HT1080 (cell line): ENCODE data around the gene ZNF107. TPM values are rescaled to one million over a fixed set of nuclear protein-coding genes. Genes with fewer than 3 reads are reported as not detected.
"Not testable (repeated sequence)": the region's sequence is repeated elsewhere in the genome, so short reads cannot be mapped to it uniquely, and the experiment has no call there.

Source experiments
- DNase-seq: peaks from one replicate; pipeline ENCODE4 v3.0.0-alpha.2; 2015; ENCODE audit warnings: low read depth
- total RNA-seq: library from RNA; depleted of rRNA; stranded (reverse); fragments of >200 nt; shearing (Covaris generic); gene quantifications from 2 replicates; pipeline ENCODE4 v1.2.3, GENCODE V29; 2014

The ZNF107 gene
- total RNA-seq, 1 experiment from 2014 or later: 2.5 TPM

DNA sequence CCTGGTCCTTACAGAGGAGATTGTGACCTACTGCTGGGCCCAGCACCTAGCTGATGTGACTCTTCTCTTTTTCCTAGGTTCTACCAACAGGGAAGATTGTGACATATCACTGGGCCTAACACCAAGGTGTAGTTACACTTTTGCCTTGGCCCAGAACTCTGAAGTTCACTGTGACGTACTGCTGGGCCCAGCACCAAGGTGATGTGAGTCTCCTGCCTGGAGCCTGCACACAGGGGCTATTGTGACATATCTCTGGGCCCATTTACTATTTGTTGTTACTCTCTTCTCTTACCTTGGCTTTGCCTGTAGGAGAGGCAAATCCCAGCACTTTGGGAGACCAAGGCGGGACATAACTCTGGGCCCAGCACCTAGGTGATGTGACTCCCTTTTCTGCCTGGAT, 23.1 kb upstream of the ZNF107 start:
- DNase-seq: no peak

DNA sequence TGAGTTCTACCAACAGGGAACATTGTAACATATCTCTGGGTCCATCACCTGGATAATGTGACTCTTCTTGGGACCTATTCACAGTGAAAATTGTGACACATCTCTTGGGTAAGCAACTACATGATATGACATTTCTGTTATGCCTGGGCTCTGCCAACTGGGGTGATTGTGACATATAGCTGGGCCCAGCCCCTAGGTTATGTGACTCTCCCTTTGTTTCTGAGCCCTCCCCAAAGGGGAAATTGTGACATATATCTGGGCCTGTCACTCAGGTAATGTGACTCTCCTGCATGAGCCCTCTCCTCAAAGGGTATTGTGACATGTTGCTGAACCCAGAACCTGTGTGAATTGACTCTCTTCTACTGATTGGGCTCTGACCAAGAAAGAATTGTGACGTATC, 22.4 kb upstream of the ZNF107 start:
- no peak for DNase-seq

DNA sequence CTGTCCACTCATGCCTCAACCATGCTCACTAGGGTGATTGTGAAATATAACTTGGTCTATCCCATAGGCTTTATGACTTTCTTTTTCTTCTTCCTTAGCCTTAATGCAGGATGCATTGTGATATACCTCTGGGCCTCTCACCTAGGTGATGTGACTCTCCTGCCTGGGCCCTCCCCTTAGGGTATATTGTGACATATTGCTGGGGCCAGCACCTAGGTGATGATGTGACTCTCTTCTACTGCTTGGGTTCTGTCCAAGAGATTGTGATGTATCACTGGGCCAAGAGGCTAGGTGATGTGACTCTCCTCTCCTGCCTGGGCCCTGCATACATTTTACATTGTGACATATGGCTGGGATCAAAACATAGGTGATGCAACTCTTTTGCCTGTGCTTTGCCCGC, 14.7 kb upstream of the ZNF107 start:
- DNase-seq: no peak

DNA sequence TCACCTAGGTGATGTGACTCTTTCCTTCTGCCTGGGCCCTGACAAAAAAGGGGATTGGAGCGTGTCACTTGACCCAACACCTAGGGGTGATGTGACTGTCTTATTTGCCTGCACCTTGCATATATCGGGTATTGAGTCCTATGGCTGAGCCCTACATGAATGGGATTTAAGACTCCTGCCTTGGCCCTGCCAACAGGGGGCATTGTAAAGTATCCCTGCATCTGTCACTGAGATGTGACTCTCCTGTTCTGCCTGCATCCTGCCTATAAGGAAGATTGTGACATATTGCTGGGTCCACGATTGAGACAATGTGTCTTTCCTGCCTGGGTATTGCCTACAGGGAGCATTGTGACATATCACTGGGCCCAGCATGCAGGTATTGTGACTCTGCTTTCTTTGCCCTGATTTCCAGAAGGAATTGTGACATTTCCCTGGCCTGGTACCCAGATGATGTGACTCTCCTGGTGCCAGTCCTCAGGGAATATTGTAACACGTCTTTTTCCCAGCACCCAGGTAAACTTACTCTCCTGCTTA, 14.2 kb upstream of the ZNF107 start:
- no peak for DNase-seq

DNA sequence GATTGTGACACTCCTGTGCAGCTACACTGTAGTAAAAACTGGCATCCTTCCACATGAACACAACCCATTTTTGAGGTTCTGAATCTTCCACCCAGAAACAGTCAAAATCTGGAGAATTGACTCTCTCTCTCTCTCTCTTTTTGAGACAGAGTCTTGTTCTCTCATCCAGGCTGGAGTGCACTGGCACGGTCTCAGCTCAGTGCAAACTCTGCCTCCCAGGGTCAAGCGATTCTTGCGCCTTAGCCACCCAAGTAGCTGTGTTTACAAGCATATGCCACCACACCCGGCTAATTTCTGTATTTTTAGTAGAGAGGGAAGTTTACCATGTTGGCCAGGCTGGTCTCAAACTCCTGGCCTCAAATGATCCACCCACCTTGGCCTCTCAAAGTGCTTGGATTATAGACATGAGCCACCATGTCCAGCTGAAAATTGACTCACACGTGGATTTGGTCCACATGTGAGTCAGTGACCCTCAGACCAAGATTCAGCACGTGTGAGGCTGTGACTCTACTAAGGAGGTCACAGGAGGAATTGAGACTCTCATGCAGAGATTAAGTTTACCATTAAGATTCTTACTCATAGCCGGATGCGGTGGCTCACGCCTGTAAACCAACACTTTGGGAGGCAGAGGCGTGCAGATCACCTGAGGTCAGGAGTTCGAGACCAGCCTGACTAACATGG, 12.1 kb upstream of the ZNF107 start:
- DNase-seq: peak; percentile 31

DNA sequence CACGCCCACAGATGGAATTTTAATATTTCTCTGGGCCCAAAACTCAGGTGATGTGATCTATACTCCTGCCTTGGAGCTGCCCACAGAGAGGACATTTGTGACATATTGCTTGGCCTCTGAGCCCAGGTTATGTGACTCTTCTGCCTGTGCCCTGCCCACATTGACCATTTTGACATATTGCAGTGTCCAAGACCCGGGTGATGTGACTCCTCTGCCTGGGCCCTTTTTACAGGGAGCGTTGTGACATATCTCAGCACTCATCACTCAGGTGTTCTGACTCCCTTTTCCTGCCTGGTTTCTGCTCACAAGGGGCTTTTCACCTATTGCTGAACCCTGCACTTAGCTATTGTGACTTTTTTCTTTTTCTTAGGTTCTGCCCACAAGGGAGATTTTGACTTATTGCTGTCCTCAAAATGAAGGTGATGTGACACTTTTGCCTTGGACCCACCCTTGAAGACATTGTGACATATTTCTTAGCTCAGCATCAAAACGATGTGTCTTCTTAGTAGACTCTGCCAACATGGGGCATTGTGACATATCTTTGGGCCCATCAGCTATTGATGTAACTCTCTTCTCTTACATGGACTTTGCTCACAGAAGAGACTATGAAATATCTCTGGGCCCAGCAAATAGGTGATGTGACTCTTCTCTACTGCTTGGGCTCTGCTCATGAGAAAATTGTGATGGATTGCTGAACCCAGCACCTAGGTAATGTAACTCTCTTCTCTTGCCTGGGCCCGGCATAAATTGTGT, 11.0 kb upstream of the ZNF107 start:
- no peak for DNase-seq

DNA sequence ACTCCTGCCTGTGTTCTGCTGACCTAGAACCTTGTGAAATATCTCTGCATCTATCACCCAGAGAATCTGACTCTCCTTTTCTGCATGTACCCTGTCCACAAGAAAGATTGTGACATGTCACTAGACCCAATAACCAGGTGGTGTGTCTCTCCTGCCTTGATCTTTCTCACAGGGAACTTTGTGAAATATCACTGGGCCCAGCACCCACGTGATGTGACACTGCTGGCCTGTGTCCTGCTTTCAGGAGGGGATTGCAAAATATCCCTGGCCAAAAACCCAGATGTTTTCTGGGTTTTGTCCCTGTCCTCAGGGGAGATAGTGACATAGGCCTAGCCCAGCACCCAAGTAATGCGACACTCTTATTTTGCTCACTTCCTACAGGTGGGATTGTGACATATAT, 10.1 kb upstream of the ZNF107 start:
- DNase-seq: no peak

DNA sequence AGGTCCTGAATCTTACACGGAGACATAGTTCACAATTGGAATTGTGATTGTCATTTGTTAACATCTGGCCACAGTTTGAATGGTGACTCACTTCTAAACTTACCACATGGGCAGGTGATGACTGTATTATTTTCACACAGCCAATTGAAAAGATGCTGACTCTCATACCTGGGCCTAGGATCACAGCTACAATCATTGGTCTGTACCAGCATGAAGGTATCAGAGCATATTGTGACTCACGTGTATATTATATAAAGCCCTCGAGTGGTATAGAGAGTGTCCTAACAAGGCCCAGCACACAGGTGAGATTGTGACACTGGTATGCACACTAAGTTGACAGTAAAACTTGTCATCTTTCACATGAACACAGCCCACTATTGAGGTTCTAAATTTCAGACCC, 9.4 kb upstream of the ZNF107 start:
- no peak for DNase-seq

DNA sequence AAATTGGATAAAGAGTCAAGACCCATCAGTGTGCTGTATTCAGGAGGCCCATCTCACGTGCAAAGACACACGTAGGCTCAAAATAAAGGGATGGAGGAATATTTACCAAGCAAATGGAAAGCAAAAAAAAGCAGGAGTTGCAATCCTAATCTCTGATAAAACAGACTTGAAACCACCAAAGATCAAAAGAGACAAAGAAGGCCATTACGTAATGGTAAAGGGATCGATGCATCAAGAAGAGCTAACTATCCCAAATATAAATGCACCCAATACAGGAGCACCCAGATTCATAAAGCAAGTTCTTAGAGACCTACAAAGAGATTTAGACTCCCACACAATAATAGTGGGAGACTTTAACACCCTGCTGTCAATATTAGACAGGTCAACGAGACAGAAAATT, 3.8 kb upstream of the ZNF107 start:
- DNase-seq: not testable (repeated sequence)

DNA sequence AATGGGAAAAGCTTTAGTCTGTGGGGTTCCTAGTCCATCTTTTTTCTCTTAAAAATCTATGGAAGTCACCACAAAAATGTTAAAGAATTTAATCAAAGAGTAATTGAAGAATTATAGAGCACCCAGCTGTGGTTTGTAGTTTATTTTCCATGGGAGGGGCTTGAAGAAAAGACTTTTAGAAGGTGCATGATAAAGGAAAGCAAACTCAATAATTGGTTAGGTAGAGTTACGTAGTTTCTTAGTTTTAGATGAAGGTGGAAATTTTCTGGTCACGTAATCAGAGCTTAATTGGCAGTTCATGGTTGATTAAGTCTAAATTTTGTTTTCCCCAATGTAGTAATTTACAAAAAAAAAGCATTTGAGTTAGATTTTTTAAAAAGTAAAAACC, 724 bp downstream of the ZNF107 start:
- DNase-seq: no peak

DNA sequence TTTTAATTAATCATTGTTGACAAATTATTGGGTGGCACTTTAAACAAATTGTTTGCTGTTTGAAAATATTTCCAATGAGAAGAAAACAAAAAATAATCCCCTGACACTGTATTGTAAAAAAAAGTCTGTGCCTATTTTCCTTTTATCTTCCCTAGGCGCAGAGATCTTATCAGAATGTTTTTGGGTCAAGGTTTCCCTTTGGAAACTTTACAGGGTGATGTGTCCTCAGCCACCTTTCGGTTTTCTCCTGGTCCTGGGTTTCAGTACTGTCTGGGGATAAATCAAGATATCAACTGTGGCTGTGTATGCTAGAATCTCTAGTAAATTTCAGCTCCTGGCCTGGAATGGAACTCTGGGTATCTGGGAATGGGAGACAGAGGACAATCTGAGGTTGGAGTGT, 1.4 kb downstream of the ZNF107 start:
- no peak for DNase-seq

DNA sequence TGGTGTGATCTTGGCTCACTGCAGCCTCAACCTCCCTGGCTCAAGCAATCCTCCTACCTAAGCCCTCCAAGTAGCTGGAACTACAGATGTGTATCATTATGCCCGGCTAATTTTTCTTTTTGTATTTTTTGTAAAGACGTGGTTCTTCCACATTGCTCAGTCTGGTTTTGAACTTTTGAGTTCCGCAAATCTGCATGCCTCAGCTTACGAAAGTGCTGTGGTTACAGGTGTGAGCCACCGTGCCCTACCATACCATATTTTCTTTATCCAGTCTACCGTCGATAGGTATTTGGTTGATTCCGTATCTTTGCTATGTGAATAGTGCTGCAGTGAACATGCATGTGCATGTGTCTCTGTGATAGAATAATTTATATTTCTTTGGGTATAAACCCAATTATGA, 6.5 kb downstream of the ZNF107 start:
- DNase-seq: no peak

DNA sequence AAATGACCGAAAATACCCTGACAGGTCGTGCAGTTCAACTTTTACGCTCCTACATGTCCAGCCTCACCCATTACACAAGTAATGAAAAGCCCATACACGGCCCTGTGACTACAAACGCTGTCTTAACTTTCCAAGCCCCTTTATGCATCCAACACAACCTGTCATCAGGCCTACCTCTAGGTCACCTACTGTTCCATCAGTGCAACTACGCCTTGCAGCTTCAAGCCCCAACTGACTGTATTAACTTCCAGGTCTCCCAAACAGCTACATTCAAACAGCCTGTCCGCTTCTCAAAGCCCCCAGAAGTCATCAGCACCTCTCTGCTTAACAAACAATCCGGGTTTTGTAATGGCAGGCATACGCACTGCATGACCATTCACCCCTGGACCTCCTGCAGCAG, 19.2 kb downstream of the ZNF107 start:
- no peak for DNase-seq

DNA sequence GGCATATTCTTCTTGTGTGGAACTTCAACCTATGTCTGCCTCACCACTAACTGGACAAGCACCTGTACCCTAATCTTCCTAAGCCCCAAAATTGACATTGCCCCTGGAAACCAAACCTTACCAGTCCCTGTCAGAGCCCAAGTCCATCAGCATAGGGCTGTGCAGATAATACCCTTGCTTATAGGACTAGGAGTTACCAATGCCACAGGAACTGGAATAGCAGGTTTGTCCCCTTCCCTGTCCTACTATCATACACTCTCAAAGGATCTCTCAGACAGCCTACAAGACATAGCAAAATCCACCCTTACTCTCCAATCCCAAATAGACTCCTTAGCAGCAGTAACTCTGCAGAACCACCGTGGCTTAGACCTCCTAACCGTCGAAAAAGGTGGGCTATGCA, 19.8 kb downstream of the ZNF107 start:
- DNase-seq: no peak

DNA sequence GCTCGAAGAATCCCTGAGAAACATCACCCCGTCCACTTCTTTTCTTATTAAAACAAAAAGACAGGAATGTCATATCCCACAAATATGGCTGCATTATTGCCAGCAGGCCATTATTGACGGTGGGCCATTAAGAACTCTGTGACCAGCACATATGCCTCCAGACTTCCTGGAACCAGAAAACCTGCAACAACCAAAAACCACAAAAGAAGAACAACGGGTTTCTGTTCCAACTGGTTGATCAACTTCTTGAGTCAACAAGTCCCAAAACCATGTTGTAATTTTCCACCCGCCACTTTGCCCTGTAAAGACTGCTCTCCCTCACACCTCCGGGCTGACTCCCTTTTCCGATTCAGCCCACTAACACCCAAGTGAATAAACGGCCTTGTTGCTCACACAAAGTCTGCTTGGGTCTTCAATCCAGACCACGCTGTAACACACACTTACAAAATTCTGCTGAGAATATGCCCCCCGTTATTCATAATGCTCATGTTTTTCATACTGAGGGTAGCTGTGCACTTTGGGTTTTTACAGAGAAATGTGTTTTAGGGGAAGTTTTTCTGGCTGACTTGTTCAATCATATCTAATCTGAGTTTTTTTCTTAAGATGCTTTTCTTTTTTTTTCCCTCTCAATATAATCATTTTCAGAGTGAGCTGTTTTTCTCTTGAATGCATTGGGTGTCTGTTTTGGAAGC, 20.7 kb downstream of the ZNF107 start:
- no peak for DNase-seq

DNA sequence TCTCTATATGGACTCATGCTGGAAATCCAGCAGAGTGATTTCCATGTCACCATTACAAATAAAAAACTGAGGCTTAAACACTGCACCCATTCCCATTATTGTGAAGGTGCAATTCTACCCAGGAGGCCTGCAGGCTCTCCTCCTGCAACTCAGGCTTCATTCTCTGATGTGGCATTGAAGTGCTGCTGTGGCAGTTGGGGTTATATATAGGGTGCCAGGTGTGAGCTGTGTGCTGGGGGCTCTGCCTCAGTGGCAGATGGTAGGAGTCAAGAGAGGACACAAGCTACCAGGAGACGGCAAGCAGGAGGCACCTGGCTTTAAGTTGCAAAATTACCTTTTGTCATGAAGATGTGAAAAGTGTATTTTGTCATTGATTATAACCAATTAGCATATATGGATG, 21.3 kb downstream of the ZNF107 start:
- DNase-seq: no peak

DNA sequence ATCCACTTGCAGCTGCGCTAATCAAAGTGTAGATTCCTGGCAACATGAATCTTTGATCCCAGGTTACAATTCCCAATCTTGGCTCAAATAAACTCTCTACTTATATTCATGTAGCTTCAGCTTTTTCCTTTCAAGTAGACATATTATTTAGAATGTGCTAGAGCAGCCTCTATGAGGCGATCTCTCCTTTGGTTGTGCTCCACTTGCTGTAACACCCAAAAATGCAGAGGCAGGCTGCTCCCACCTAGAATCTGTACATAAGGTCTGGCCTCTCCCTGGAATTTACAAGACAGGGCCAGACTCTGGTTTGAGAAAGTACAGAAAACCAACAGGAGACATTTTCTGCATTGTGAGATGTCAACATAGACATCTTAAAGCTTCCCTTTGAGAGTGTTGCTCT, 23.1 kb downstream of the ZNF107 start:
- no peak for DNase-seq

DNA sequence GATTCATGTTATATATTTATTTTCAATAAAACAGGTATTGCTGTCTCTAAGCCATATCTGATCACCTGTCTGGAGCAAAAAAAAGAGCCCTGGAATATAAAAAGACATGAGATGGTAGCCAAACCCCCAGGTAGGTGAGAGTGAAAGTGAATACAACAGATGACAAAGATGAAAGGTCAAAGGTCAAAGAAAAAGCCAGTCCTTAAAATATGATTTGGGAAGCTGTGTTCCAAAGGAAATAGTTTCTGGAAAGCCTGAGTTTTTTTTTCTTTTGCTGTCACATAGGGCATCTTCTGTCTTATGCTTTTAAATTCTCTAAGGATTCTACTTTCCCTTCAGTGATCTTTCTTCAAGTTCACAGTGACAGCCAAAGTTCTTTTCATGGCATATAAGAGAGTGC, 25.9 kb downstream of the ZNF107 start:
- no peak for DNase-seq

DNA sequence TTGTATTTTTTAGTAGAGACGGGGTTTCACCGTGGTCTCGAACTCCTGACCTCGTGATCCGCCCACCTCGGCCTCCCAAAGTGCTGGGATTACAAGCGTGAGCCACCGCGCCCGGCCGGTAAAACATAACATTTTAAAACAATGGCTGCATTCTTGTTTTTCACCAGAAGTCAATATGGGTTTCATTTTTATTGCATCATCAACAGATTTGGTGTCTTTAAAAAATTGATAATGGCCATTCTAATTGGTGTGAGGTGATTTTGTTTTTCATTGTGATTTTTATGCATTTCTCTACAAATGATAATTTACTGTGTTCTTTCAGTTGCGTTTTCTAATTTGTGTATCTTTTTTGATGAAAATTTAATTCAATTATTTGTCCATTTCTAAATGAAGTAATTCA, 31.9 kb downstream of the ZNF107 start:
- not testable (repeated sequence) for DNase-seq

DNA sequence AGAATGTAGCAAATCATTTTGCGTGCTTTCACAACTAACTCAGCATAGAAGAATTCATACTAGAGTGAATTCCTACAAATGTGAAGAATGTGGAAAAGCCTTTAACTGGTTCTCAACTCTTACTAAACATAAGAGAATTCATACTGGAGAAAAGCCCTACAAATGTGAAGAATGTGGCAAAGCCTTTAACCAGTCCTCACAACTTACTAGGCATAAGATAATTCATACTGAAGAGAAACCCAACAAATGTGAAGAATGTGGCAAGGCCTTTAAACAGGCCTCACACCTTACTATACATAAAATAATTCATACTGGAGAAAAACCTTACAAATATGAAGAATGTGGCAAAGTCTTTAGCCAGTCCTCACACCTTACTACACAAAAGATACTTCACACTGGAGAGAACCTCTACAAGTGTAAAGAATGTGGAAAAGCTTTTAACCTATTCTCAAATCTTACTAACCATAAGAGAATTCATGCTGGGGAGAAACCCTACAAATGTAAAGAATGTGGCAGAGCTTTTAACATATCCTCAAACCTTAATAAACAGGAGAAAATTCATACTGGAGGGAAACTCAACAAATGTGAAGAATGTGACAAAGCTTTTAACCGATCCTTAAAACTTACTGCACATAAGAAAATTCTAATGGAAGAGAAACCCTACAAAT, 40.8 kb downstream of the ZNF107 start:
- no peak for DNase-seq

DNA sequence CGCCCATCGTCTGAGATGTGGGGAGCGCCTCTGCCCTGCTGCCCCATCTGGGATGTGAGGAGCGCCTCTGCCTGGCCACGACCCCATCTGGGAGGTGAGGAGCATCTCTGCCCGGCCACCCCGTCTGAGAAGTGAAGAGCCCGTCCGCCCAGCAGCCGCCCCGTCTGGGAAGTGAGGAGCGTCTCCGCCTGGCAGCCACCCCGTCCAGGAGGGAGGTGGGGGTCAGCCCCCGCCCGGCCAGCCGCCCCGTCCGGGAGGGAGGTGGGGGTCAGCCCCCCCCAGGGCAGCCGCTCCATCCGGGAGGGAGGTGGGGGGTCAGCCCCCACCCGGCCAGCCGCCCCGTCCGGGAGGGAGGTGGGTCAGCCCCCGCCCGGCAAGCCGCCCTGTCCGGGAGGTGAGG, 52.0 kb downstream of the ZNF107 start:
- DNase-seq: not testable (repeated sequence)
